ENCODE data around the gene ANKRD11.
"Not testable (repeated sequence)": the region's sequence is repeated elsewhere in the genome, so short reads cannot be mapped to it uniquely, and the experiment has no call there.

Gene ANKRD11

GRCh38 chr16:89280546-89281188 is 209.7 kb downstream of the ANKRD11 start:
- no peak for DNase-seq (ENCODE audit: low spot score)

- no peak for DNase-seq (ENCODE audit: low spot score)
These were observed 210.5 kb downstream of the ANKRD11 start for GRCh38 chr16:89279666-89280481.

- DNase-seq (ENCODE audit: low spot score) = no peak
These were observed 211.7 kb downstream of the ANKRD11 start for GRCh38 chr16:89278441-89279240.

GRCh38 chr16:89277641-89278341 is 212.6 kb downstream of the ANKRD11 start:
- DNase-seq (ENCODE audit: low spot score) = no peak

GRCh38 chr16:89277049-89277448 is 213.3 kb downstream of the ANKRD11 start:
- DNase-seq (ENCODE audit: low spot score) = no peak

- DNase-seq (ENCODE audit: low spot score) = no peak
These were observed 214.3 kb downstream of the ANKRD11 start for GRCh38 chr16:89275837-89276720.

- no peak for DNase-seq (ENCODE audit: low spot score)
These were observed 215.1 kb downstream of the ANKRD11 start for GRCh38 chr16:89275284-89275584.

- no peak for DNase-seq (ENCODE audit: low spot score)
These were observed 215.6 kb downstream of the ANKRD11 start for GRCh38 chr16:89274561-89275283.

- DNase-seq (ENCODE audit: low spot score) = no peak
These were observed 216.5 kb downstream of the ANKRD11 start for GRCh38 chr16:89273741-89274472.

- no peak for DNase-seq (ENCODE audit: low spot score)
These were observed 217.7 kb downstream of the ANKRD11 start for GRCh38 chr16:89272631-89273030.

- no peak for DNase-seq (ENCODE audit: low spot score)
These were observed 219.6 kb downstream of the ANKRD11 start for GRCh38 chr16:89270666-89271345.

- no peak for DNase-seq (ENCODE audit: low spot score)
These were observed 220.3 kb downstream of the ANKRD11 start for GRCh38 chr16:89269805-89270665.

- DNase-seq (ENCODE audit: low spot score) = no peak
These were observed 221.2 kb downstream of the ANKRD11 start for GRCh38 chr16:89268987-89269735.

GRCh38 chr16:89268585-89268984 is 221.8 kb downstream of the ANKRD11 start:
- no peak for DNase-seq (ENCODE audit: low spot score)

- DNase-seq (ENCODE audit: low spot score) = not testable (repeated sequence)
These were observed 222.6 kb downstream of the ANKRD11 start for GRCh38 chr16:89267746-89268145.

- DNase-seq (ENCODE audit: low spot score) = peak; percentile 6
These were observed 223.7 kb downstream of the ANKRD11 start for GRCh38 chr16:89266521-89267134.

- no peak for DNase-seq (ENCODE audit: low spot score)
These were observed 224.7 kb downstream of the ANKRD11 start for GRCh38 chr16:89265647-89266046.
